ENCODE measurements around the gene LRP6. TPM values are rescaled to one million over a fixed set of nuclear protein-coding genes. Genes with fewer than 3 reads are reported as not detected.

Gene LRP6
- total RNA-seq, 1 experiment from 2014 or later, result 62.4 TPM

GRCh38 chr12:12209043-12209442 lies 57.8 kb downstream of the LRP6 start:
- Histone ChIP-seq H3K4me2 (ENCODE audit: insufficient read depth, insufficient read length, low read length) (no peak overlapping the region), H3K56ac (ENCODE audit: insufficient read length, low read depth, low read length) (no peak overlapping the region), H2BK5ac (ENCODE audit: insufficient read length, low read length) (no peak overlapping the region), H3K23me2 (ENCODE audit: insufficient read length, low read depth, low read length, poor library complexity, severe bottlenecking) (no peaks in the 10 kb centered on the region), H3K4ac (ENCODE audit: low read depth, low read length) (no peak overlapping the region), H4K5ac (ENCODE audit: insufficient read length, low read depth, low read length) (no peak overlapping the region), H2AK5ac (ENCODE audit: insufficient read length, low read length) (no peak overlapping the region), H4K8ac (replicated peaks; ENCODE audit: insufficient read length, low read depth, low read length) (no peak overlapping the region), H3K79me1 (ENCODE audit: insufficient read depth, low read depth, low read length, poor library complexity, severe bottlenecking) (peaks cover 7% of the 10 kb centered on the region), H3T11ph (ENCODE audit: low read length) (no peak overlapping the region), H4K20me1 (ENCODE audit: control insufficient read depth, insufficient read depth, insufficient read length) (no peaks in the 10 kb centered on the region), H3K79me2 (ENCODE audit: insufficient read depth, low read length) (peaks cover 14% of the 10 kb centered on the region; the same call in 1 of the 2 replicates), H2BK12ac (ENCODE audit: insufficient read length, low read depth, low read length) (no peak overlapping the region), H3K14ac (ENCODE audit: insufficient read depth, low read length) (no peak overlapping the region), H2BK15ac (ENCODE audit: low read depth, low read length) (no peak overlapping the region), H3K9me3 (ENCODE audit: control insufficient read depth, low read depth, low read length) (no peaks in the 10 kb centered on the region), H2BK20ac (ENCODE audit: low read depth, low read length, poor library complexity, severe bottlenecking) (no peak overlapping the region), H2AFZ (ENCODE audit: low read length) (no peak overlapping the region), H3K18ac (ENCODE audit: insufficient read length, low read depth, low read length) (no peak overlapping the region), H3K9ac (ENCODE audit: extremely low read depth, insufficient read length, low read length) (no peak overlapping the region), H3K4me1 (ENCODE audit: insufficient read depth, low read length) (no peaks in the 10 kb centered on the region), H3K27me3 (ENCODE audit: insufficient read depth, low read length) (no peaks in the 10 kb centered on the region), H3K23ac (ENCODE audit: insufficient read length, low read depth, low read length) (no peak overlapping the region), H2BK120ac (ENCODE audit: low read depth, low read length, poor library complexity, severe bottlenecking) (no peak overlapping the region), H3K27ac (ENCODE audit: insufficient read length, low read depth, low read length) (no peak overlapping the region), H4K91ac (ENCODE audit: insufficient read length, low read depth, low read length) (no peak overlapping the region)
- no peak overlapping the region for H3K4me3 Mint-ChIP-seq
- H3K27me3 Mint-ChIP-seq (ENCODE audit: low read depth), result no peaks in the 10 kb centered on the region
- H3K36me3 Mint-ChIP-seq (ENCODE audit: insufficient read depth in 1 of 3, low read depth in 3 of 3), result no peaks in the 10 kb centered on the region; a peak in 1 of 7 replicates
- H3K9me3 Mint-ChIP-seq, result no peaks in the 10 kb centered on the region
- no peak for DNase-seq
- no peak for TF ChIP-seq CTCF (conservative IDR thresholded peaks at IDR 0.05)
- H3K4me1 Mint-ChIP-seq, result peaks cover 2 to 11% of the 10 kb centered on the region in 2 experiments; a peak in 3 of 4 replicates
- H3K27ac Mint-ChIP-seq, result no peak overlapping the region
- WGBS (ENCODE audit: extremely low coverage, insufficient read length, low lambda C conversion rate), result no CpG with 5 or more reads among the region's 3 CpGs
